ENCODE results near the gene RILPL1. TPM values are rescaled to one million over a fixed set of nuclear protein-coding genes. Genes with fewer than 3 reads are reported as not detected.

The RILPL1 gene
- total and polyA plus RNA-seq, 4 donors: 1.3 to 2.7 (median 2.1) TPM

DNA sequence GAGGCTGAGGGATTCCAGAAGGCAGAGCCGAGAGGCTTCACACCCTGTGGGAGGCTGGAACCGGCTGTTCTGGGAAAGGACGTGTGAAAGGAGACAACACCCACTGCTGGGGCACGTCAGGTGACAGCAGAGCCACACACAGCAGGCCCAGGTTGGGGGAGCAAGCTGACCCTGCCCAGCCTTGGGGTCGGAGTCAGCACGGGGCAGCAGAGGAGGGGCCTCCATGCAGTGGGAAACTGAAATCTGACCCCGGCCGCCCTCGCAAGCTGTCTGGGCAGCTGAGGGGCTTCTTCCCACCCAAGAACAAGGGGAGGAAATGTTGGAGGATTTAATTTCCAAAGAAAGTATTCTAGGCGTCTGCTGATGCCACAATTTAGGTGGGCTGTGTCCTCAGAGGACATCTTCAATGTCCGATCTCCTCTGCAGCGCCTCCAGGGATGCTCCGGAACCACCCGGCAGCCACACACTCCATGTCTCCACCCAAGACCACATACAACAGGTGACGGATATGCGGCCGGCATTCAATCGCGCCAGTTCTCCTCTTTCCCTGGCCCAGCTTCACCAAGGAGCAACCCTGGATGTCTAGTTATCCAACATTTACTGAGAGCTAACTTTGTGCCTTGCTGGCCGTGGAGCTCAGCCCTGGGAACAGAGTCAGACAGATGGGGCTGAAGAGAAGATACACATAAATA lies 44.8 kb downstream of the RILPL1 start:
- no peaks in the 10 kb centered on the region for H3K4me1 ChIP-seq (ENCODE audit: control insufficient read depth in 4 of 4, insufficient read depth in 4 of 4, low read length in 3 of 4)
- no peak overlapping the region for H3K4me3 ChIP-seq (ENCODE audit: low read depth in 1 of 3, low read length in 3 of 3)
- 94% methylated on average over 20 of the region's 20 CpGs for WGBS
- no peak overlapping the region for H3K27ac ChIP-seq (ENCODE audit: low read depth in 1 of 2, low read length in 2 of 2)
- DNase-seq (ENCODE audit: low spot score): no peak
- no peaks in the 10 kb centered on the region for H3K27me3 ChIP-seq (ENCODE audit: control insufficient read depth in 4 of 4, insufficient read depth in 4 of 4, low read length in 3 of 4)
- peaks cover 0 to 2% (median 0%) of the 10 kb centered on the region in 4 donors for H3K36me3 ChIP-seq (ENCODE audit: control insufficient read depth in 4 of 4, insufficient read depth in 3 of 4, low read depth in 1 of 4, low read length in 3 of 4)
- no peak overlapping the region for H3K9ac ChIP-seq (ENCODE audit: low read depth in 1 of 2, low read length in 2 of 2)
- TF ChIP-seq JUND (IDR thresholded peaks at IDR 0.05): no peak
- TF ChIP-seq, protein P1, sequence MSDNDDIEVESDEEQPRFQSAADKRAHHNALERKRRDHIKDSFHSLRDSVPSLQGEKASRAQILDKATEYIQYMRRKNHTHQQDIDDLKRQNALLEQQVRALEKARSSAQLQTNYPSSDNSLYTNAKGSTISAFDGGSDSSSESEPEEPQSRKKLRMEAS (IDR thresholded peaks at IDR 0.05): no peak
- TF ChIP-seq YY1 (IDR thresholded peaks at IDR 0.05): no peak
- no peak for TF ChIP-seq EGR1 (IDR thresholded peaks at IDR 0.05; ENCODE audit: low read depth in 2 of 2)
- TF ChIP-seq, protein P2, sequence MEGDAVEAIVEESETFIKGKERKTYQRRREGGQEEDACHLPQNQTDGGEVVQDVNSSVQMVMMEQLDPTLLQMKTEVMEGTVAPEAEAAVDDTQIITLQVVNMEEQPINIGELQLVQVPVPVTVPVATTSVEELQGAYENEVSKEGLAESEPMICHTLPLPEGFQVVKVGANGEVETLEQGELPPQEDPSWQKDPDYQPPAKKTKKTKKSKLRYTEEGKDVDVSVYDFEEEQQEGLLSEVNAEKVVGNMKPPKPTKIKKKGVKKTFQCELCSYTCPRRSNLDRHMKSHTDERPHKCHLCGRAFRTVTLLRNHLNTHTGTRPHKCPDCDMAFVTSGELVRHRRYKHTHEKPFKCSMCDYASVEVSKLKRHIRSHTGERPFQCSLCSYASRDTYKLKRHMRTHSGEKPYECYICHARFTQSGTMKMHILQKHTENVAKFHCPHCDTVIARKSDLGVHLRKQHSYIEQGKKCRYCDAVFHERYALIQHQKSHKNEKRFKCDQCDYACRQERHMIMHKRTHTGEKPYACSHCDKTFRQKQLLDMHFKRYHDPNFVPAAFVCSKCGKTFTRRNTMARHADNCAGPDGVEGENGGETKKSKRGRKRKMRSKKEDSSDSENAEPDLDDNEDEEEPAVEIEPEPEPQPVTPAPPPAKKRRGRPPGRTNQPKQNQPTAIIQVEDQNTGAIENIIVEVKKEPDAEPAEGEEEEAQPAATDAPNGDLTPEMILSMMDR (IDR thresholded peaks at IDR 0.05; ENCODE audit: low read depth, low read length, missing input control): no peak
- TF ChIP-seq, protein P3, sequence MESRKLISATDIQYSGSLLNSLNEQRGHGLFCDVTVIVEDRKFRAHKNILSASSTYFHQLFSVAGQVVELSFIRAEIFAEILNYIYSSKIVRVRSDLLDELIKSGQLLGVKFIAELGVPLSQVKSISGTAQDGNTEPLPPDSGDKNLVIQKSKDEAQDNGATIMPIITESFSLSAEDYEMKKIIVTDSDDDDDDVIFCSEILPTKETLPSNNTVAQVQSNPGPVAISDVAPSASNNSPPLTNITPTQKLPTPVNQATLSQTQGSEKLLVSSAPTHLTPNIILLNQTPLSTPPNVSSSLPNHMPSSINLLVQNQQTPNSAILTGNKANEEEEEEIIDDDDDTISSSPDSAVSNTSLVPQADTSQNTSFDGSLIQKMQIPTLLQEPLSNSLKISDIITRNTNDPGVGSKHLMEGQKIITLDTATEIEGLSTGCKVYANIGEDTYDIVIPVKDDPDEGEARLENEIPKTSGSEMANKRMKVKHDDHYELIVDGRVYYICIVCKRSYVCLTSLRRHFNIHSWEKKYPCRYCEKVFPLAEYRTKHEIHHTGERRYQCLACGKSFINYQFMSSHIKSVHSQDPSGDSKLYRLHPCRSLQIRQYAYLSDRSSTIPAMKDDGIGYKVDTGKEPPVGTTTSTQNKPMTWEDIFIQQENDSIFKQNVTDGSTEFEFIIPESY (IDR thresholded peaks at IDR 0.05): no peak
- TF ChIP-seq SP1 (IDR thresholded peaks at IDR 0.05): no peak
- TF ChIP-seq, protein P4, sequence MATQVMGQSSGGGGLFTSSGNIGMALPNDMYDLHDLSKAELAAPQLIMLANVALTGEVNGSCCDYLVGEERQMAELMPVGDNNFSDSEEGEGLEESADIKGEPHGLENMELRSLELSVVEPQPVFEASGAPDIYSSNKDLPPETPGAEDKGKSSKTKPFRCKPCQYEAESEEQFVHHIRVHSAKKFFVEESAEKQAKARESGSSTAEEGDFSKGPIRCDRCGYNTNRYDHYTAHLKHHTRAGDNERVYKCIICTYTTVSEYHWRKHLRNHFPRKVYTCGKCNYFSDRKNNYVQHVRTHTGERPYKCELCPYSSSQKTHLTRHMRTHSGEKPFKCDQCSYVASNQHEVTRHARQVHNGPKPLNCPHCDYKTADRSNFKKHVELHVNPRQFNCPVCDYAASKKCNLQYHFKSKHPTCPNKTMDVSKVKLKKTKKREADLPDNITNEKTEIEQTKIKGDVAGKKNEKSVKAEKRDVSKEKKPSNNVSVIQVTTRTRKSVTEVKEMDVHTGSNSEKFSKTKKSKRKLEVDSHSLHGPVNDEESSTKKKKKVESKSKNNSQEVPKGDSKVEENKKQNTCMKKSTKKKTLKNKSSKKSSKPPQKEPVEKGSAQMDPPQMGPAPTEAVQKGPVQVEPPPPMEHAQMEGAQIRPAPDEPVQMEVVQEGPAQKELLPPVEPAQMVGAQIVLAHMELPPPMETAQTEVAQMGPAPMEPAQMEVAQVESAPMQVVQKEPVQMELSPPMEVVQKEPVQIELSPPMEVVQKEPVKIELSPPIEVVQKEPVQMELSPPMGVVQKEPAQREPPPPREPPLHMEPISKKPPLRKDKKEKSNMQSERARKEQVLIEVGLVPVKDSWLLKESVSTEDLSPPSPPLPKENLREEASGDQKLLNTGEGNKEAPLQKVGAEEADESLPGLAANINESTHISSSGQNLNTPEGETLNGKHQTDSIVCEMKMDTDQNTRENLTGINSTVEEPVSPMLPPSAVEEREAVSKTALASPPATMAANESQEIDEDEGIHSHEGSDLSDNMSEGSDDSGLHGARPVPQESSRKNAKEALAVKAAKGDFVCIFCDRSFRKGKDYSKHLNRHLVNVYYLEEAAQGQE (IDR thresholded peaks at IDR 0.05): no peak
- H3K9me3 ChIP-seq (ENCODE audit: control insufficient read depth in 4 of 4, low read length in 3 of 4): no peaks in the 10 kb centered on the region

DNA sequence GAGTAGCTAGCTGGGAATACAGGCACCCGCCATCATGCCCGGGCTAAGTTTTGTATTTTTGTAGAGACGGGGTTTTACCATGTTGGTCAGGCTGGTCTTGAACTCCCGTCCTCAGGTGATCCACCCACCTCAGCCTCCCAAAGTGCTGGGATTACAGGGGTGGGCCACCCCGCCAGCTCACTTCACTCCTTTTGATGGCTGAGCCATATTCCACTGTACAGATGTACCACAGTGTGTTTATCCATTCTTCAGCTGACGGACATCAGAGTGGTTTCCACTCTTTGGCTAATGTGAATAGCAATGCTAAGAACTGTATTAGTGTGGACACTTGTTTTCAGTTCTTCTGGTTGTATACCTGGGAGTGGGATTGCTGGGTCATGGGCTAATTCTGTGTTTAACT lies 46.1 kb downstream of the RILPL1 start:
- Histone ChIP-seq H3K4me3 (ENCODE audit: low read depth in 1 of 3, low read length in 3 of 3) (no peak overlapping the region), H3K27ac (ENCODE audit: low read depth in 1 of 2, low read length in 2 of 2) (no peak overlapping the region), H3K4me1 (ENCODE audit: control insufficient read depth in 4 of 4, insufficient read depth in 4 of 4, low read length in 3 of 4) (no peaks in the 10 kb centered on the region), H3K9ac (ENCODE audit: low read depth in 1 of 2, low read length in 2 of 2) (no peak overlapping the region), H3K36me3 (ENCODE audit: control insufficient read depth in 4 of 4, insufficient read depth in 3 of 4, low read depth in 1 of 4, low read length in 3 of 4) (peaks cover 0 to 2% (median 0%) of the 10 kb centered on the region in 4 donors), H3K9me3 (ENCODE audit: control insufficient read depth in 4 of 4, low read length in 3 of 4) (no peaks in the 10 kb centered on the region), H3K27me3 (ENCODE audit: control insufficient read depth in 4 of 4, insufficient read depth in 4 of 4, low read length in 3 of 4) (no peaks in the 10 kb centered on the region)
- DNase-seq (ENCODE audit: low spot score): no peak
- TF ChIP-seq HNF4A (conservative IDR thresholded peaks at IDR 0.05): no peak
- TF ChIP-seq JUND (IDR thresholded peaks at IDR 0.05): no peak
- TF ChIP-seq, protein P1 (IDR thresholded peaks at IDR 0.05): no peak
- no peak for TF ChIP-seq FOXA1 (IDR thresholded peaks at IDR 0.05)
- over 99% methylated on average over 6 of the region's 6 CpGs for WGBS
